HG02763 (cell line): ENCODE measurements around the gene FLNC.

Experiments
- ATAC-seq: cut with Tn5 transposase; IDR thresholded peaks from one replicate; pipeline ENCODE4 v1.9.1; 2021; ENCODE audit warnings: mild to moderate bottlenecking, moderate library complexity; ENCODE audit not compliant: unreplicated experiment

The FLNC gene, protein sequence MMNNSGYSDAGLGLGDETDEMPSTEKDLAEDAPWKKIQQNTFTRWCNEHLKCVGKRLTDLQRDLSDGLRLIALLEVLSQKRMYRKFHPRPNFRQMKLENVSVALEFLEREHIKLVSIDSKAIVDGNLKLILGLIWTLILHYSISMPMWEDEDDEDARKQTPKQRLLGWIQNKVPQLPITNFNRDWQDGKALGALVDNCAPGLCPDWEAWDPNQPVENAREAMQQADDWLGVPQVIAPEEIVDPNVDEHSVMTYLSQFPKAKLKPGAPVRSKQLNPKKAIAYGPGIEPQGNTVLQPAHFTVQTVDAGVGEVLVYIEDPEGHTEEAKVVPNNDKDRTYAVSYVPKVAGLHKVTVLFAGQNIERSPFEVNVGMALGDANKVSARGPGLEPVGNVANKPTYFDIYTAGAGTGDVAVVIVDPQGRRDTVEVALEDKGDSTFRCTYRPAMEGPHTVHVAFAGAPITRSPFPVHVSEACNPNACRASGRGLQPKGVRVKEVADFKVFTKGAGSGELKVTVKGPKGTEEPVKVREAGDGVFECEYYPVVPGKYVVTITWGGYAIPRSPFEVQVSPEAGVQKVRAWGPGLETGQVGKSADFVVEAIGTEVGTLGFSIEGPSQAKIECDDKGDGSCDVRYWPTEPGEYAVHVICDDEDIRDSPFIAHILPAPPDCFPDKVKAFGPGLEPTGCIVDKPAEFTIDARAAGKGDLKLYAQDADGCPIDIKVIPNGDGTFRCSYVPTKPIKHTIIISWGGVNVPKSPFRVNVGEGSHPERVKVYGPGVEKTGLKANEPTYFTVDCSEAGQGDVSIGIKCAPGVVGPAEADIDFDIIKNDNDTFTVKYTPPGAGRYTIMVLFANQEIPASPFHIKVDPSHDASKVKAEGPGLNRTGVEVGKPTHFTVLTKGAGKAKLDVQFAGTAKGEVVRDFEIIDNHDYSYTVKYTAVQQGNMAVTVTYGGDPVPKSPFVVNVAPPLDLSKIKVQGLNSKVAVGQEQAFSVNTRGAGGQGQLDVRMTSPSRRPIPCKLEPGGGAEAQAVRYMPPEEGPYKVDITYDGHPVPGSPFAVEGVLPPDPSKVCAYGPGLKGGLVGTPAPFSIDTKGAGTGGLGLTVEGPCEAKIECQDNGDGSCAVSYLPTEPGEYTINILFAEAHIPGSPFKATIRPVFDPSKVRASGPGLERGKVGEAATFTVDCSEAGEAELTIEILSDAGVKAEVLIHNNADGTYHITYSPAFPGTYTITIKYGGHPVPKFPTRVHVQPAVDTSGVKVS (N-terminal part only)

DNA sequence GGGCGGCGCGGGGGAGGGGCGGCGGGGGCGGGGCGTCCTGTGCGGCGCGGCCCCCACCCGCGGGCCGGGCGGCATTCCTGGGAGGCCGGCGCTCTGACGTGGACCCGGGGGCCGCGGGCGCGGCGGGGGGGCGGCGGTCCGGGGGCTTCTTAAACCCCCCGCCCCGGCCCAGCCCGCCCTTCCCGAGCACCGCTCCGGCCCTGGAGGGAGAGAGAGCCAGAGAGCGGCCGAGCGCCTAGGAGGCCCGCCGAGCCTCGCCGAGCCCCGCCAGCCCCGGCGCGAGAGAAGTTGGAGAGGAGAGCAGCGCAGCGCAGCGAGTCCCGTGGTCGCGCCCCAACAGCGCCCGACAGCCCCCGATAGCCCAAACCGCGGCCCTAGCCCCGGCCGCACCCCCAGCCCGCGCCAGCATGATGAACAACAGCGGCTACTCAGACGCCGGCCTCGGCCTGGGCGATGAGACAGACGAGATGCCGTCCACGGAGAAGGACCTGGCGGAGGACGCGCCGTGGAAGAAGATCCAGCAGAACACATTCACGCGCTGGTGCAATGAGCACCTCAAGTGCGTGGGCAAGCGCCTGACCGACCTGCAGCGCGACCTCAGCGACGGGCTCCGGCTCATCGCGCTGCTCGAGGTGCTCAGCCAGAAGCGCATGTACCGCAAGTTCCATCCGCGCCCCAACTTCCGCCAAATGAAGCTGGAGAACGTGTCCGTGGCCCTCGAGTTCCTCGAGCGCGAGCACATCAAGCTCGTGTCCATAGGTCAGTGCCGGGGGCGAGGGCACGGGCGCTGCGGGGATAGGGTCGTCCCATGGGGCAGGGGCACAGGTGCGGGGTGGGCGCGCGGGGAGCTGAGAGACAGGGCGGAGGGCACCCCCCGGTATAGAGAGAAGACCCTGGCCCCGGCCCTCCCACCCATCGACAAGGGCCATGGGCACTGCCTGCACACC lies at the start of gene FLNC:
FLNC (plus strand) TSS at position 176 of the 947 bp plus-strand sequence; CDS start at position 408, 232 bp downstream.
- ATAC-seq, result no peak

DNA sequence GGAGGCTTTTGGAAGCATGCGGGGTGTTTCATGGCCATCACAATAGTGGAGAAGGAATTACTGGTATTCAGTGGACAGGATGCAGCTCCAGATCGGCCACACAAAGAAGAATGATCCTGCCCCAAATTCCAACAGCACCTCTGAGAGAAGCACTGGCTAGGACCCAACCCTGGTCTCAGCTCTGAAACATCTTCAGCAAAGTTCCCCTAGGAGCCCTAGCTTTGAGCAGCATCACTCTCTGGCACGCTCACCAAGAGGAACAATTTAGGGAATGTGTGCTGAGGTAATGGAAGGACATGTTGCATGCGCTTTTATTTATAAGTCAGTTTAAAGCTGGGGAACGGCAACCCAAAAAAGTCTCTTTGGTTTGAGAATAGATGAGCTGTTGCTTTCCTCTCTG lies 49.1 kb upstream of the FLNC start:
- ATAC-seq, result no peak

DNA sequence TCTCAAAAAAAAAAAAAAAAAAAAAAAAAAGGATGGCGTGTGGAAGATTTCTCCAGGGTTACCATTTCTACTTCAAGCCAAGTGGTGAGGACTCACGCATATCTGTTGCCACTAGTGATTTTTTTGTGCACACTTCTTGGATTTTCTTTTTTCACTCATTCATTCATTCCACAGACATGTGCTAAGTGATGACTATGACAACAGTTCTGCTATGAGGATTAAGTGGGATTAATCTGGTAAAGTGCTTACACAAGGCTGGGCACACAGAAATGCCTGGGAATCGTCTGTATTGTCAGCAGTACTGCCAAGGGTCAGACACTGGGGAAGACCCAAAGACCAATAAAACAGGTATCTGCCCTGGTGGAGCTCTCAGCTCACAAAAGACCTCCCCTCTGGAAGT lies 48.4 kb upstream of the FLNC start:
- no peak for ATAC-seq

DNA sequence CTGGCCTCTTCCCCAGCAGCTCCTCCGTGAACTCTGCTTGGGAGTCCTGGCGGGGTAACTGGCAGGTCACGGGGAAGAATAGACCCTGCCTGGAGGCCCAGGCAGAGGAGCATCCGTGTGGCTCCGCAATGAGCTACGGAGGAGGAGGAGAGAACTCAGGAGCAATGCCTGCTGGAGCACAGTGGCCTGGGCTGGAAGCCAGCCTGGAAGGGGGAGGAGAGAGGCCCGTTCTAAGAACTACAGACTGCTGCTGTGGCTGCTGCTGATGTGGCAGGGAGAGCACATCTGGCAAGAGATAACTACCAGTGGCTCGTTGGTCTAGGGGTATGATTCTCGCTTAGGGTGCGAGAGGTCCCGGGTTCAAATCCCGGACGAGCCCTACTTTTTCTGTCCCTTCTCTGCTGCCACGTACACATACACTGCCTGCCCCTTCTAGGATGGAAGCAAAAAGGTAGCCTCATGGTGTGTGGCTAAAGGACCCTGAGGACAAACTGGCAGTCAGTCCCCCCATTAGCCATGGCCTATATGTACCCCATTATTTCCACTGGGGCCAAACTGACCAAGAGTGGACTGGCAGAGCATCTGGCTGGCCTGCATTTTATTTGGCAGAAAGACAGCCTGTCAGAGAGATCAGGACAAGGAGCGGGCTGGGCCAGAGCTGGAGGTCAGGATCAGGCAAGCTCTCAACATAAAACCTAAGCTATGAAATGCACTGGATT lies 46.9 kb upstream of the FLNC start:
- ATAC-seq, result no peak

DNA sequence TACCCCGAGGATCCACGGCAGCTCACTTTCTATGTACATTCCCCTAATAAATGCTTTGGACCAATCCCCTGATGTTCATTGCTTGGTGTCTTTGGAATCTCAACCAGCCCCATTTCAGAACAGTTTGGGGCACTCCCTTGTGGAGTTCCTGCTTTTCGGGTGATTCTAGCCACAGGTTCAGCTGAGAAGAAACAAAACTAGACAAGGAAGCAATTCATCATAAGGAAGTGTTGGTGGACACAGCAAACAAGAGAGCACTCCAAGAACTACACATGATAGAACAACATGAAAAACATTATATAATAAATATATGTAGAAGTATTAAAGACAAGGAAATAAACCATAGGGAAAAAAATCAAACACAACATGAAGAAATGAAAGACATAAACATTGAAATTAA lies 44.5 kb upstream of the FLNC start:
- no peak for ATAC-seq

DNA sequence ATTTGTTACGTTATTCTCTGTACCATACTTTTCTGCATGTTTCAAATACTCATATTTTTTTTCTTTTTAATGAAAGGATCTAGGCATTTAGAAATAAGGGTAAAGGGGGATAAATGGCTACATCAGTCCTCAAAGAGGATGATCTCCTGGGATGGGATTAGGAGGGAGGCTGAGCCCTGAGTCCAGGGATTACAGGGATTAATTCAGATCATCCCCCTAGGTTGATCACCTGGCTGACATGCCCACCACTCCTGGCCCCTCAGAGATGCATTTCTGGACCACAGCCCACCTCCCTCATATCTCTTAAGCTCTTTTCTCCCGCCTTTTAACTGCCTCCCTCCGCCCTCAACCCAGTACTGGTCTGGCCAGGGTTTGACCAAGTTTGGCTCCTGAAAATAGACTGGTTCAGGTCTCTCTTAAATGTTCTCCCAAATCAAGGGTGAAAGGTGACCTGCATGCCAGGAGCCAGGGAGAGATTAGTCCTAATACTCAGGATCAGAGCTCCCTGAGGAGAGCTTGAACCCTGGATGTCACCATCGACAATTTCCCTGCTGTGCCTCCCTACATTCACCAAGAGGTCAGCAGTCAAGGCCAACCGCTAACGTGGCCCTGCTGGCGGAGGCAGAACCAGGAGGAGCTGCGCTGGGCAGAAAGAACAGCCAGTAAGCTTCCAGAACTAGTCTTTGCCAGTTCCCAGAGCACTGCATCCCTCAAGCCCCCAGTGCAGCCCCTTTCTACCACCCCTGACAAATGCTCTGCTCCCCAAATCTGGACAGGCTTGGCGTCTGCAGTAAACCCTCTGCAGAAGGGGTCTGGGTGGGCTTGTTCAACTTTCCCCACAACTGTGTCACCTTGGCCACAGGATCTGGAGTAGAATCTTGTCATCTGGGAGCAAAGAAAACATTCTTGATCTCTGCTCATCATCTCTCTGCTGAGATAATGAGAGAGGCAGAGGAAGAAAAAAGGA lies 41.5 kb upstream of the FLNC start:
- ATAC-seq, result no peak

GRCh38 chr7:128790315-128791041 lies 39.7 kb upstream of the FLNC start:
- ATAC-seq, result no peak

DNA sequence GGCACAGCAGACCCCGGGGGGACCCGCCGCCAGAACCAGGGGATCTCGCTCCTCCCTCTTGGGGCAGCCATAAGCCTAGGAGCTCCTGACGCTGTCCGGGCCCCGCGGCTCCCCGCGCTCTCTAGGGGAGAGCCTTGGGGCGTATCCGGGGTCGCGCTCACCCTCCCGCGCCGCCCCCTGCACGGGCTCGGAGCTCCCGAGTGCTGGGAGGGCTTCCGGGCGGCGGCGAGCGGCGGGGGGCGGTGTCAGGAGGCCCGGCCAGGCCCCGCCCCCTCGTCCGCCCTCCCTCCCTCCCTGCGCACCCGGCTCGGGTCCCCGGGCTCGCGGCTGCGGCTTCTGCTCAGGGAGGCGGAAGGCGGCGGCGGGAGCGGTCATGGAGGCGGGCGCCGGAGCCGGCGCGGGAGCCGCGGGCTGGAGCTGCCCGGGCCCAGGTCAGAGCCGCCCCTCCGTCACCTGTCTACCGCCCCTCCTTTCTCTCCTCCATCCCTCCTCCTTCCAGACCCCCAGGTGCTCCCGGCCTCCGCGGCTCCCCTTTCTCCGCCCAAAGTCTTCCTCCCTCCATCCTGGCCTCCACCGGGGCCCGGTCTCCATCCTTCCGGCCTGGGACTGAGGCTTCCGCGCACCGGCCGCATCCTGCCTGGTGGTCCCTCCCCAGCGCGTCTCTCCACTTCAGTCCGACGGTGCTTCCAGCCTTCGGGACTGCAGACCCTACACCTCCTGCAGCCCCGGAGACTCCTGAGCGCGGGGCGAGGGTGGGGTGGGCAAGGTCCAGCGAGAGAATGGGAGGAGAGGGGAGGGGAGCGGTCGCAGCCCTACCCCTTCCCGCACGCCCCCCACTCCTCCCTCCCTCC lies 38.9 kb upstream of the FLNC start, which contains the start of gene CCDC136:
CCDC136 (plus strand) TSS at position 848 of the 851 bp plus-strand sequence. CDS start 444 bp downstream, outside the sequence.
- peak; percentile 74 for ATAC-seq

- ATAC-seq, result no peak
Observed at GRCh38 chr7:128791972-128792327, 38.3 kb upstream of the FLNC start.

DNA sequence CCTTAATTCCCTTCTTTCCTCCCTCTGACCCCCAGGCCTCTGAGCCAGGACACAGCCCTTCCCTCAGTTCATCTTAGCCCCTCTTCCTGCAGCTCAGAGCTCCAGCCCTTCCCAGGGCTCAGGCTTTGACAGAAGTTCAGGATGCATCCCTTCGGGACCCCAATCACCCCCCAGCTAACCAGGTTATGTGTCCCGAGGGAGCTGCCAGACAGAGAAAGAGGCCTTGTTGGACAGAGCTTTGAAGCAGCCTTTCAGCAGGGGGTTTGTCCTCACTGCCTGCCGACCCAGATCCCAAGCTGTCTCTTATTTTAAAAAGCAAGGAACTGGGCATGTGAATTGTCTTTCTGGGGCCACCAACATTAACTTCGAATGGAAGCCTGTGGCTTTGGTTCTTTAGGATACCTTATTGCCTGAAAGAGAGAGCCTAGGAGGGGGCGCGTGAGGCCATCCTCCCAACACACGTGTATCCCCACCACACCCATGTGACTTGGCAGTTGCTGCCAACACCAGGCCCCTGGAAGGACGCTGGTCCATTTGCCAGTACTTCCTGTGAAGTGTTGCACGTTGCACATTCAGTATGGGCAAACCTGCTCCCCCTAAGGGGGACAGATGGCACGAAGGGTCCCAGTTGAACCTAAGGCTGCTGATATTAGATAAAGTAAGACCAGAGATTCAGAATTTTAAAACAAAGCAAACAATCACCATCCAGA lies 37.6 kb upstream of the FLNC start:
- ATAC-seq, result no peak

- ATAC-seq, result no peak
Observed at GRCh38 chr7:128793181-128793547, 37.0 kb upstream of the FLNC start.

GRCh38 chr7:128794020-128794419 lies 36.2 kb upstream of the FLNC start:
- ATAC-seq, result no peak

DNA sequence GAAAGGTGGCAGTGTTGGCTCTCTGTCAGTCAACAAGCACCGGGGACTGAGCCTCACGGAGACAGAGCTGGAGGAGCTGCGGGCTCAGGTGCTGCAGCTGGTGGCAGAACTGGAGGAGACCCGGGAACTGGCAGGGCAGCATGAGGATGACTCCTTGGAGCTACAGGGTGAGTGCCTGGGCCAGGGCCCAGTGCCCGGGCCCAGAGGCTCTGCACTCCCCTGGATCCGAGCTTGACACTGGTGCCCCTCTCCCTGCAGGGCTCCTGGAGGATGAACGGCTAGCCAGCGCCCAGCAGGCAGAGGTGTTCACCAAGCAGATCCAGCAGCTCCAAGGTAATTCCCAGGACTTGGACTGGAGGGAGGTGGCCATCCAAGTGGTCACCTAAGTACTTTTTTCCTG lies 35.8 kb upstream of the FLNC start:
- ATAC-seq, result no peak

GRCh38 chr7:128795129-128795528 lies 35.1 kb upstream of the FLNC start:
- no peak for ATAC-seq

DNA sequence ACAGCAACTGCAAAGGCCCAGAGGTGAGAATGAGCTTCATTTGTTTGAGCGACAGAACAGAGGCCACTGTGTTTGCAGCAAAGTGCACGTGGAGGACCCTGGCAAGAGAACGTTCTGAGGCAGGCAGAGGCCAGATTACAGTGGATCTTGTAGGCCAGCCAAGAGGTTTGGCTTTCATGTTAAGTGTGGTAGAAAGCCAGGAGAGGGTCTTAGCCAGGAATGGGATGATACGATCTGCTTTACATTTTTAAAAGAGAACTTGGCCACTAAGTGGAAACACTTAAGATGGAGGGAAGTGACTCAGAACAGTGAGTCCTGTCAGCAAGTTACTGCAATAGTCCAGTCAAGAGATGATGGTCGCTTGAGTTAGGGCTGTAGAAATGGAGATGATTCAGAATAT lies 33.9 kb upstream of the FLNC start:
- ATAC-seq, result no peak

- no peak for ATAC-seq
Observed at GRCh38 chr7:128799451-128799850, 30.8 kb upstream of the FLNC start.
